Ramos (cell line): ENCODE results near the gene CKAP4.

ENCODE experiments used
- in situ Hi-C: fragments of 300-500 bp; cut with MboI; formaldehyde crosslinking; loops from one replicate; pipeline ENCODE4 v1.14.3; 2022; ENCODE audit warnings: low sequenced_read_pairs; ENCODE audit not compliant: unreplicated experiment

Gene CKAP4

DNA sequence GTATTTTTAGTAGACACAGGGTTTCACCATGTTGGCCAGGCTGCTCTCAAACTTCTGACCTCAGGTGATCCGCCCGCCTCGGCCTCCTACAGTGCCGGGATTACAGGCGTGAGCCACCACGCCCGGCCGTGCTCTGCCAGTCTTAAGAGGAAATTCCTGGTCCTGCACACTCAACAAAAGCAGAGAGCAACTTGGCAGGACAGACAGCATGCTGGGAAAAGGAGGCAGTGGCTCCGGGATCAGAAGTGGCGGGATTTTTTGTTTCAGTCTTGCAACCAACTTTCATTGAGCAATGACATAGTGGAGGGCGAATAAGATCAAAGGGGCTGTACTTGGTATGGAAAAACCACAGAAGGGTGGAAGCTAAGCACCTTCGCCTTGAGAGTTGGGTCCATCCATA, 2.1 kb downstream of the CKAP4 start:
- in situ Hi-C loops: no loop called here

DNA sequence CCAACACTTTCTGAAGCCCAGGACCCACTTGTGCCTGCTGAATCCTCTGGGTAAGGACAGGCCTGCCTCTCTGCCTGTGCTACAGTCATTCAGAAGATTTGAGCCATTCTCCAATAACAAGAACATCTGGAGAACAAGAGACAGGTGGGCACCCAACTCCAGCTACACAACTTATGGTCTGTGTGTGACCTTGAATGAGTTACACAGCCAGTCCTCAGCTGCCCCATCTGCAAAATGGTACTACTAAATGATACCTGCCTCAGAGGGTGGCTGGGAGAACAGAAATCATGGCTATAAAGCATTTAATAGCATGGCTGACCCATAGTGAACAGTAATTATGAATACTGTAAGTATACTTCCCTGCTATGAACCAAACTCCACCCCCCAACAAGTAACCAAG, 4.2 kb downstream of the CKAP4 start:
- in situ Hi-C loops: no loop called here

DNA sequence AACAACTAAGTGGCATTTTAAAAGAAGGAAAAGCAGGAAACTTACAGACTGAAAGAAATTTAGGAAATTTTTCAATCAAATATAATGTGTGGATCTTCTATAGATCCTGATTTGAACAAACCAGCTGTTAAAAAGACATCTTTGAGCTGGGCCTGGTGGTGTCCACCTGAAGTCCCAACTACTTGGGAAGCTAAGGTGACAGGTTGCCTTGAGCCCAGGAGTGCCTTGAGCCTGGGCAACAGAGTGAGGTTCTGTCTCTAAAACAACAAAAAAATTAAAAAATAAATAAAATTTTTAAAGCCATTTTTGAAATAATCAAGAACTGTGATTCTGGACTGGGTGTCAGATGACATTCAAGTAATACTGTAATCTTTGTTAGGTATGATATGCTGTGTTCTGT, 7.0 kb downstream of the CKAP4 start:
- in situ Hi-C loops: no loop called here

DNA sequence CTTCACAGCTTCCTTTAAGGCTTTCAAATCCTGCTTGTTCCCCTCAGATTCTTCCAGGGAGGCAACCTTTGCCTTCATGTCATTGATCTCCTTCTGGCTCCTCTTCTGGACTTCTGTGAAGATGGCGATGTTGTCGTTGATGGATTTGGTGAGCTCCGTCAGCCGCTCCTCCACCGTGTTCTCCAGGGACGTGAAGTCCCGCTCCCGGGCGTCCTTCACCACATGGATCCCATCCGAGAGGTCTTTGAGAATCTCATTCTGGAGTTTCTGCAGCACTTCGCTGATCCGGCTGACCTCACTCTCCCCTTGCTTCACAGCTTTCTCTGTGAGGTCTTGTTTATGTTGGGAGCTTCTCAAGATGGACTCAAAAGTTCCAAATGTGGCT, 7.9 kb downstream of the CKAP4 start:
- in situ Hi-C loops: no loop called here

DNA sequence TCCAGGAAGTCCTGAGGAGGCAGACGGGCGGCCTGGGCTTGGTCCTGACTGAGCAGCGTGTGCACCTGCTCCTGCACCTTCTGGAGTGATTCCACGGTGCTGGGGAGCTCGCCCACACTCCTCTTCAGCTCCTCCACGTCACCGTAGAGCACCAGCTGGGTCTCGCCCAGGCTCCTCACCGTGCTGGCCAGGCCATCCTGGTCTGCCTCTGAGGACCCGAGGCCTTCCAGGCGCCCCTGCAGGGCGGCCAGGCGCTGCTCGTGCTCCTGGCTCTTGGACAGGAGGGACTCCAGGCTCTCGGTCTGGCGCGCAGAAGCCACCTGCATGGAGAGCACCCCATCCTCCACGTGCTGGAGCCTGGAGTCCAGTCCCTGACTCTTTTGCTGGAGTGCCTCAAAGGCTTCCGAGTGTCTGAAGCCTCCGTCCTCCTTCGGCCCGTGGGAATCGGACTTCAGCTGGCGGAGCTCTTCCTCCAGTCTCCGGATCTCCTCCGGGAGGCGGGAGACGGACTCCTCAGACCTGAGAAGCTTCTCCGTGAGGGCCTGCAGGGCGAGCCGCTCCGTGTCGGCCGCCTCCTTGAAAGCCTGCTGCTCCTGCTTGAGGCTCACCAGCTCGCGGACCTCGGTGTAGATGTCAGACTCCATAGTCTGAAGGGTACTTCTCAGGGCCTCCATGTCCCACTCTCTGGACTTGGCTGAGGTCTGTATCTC, 8.4 kb downstream of the CKAP4 start:
- in situ Hi-C loops: no loop called here

DNA sequence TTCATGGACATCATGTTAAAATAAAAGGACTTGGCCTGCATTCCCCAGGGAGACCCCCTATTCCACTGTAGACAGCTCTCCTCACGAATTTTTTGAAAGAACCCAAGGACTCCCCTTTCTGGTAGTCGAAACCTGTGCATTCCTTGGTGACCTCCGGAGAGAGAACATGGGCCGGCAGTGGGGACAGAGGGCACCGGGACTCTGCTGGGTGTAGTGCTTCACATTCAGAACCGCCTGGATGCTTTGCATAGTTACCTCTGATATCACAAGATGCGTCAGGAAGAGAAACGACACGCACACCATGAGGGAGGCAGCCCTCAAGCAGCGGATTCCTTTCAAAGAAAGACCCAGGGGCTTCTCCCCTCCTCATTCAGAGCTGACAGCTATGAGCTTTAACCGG, 9.7 kb downstream of the CKAP4 start:
- in situ Hi-C loops: no loop called here

DNA sequence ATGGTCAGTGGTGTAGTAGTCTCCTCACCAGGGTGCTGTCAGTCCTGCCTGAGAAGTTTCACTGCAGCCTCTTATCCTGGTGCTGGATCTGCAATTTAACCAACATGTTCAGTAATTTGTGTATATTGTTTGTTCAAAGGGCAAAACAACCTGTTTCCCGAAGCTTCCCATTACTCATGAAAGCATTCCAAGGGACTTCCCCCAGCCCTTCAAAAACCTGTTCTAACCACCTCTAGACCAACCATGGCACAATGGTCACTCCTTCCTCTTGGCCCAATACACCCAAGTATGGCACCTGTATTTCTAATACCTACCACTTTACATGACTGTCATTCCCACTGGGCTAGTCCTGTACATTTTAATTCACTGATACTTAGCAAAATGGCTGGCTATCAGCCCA, 12.1 kb downstream of the CKAP4 start:
- in situ Hi-C loops: no loop called here

DNA sequence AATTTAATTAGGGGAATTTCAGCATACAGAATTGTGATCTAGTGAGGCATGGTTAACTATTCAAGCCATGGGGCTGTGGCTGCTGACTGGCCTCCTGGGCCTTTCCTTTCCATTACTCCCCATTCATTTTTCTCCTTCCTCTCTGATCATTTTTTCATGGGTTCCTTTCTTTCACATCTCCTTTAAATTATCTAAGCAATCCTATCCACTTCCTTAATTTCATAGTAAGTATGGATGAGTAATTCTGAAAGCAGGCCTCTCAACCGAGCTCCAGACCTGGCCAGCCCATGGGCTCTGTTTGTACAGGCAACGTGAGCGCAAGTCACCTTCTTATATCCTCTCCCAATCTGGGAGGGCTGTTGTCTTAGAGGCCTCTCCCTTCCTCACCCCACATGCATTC, 13.4 kb downstream of the CKAP4 start:
- in situ Hi-C loops: no loop called here

DNA sequence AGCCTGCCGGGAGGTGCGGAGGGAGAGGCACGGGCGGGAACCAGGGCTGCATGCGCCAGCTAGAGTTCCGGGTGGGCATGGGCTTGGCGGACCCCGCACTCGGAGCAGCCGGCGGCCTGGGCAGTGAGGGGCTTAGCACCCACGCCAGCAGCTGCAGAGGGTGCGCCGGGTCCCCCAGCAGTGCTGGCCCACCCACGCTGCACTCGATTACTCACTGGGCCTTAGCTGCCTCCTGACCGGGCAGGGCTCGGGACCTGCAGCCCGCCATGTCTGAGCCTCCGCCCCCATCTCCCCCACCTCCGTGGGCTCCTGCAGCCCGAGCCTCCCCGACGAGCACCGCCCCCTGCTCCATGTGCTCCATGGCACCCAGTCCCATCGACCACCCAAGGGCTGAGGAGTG, 14.8 kb downstream of the CKAP4 start:
- in situ Hi-C loops: no loop called here

DNA sequence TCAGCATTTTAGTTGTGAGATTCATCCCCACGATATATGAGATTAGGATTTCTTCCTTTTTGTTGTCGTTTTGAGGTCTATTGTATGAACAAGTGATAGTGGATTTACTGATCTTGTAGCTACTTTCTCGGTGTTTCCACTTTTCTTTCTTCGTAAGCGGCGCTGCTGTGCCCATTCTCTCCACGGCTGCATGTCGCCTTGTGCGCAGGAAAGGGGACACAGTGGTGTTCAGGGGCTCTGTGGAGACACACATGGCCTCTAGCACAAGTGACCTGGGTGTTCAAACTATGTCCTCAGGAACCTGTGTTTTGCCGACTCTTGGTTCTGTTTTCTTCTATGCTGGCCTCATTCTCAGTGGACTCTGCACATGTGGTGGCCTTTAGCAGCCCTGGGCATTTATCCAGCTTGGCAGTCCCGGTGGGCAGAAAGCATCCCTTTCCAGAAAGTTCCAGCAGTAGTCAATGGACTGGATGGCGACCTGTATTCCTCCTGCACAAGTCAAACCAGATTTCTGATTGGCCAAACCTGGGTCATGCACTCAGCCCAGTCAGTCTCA, 18.7 kb downstream of the CKAP4 start:
- in situ Hi-C loops: loop anchor here (5.0 kb wide), 1 partner anchor 53 kb away; no protein-coding TSS in a partner anchor

DNA sequence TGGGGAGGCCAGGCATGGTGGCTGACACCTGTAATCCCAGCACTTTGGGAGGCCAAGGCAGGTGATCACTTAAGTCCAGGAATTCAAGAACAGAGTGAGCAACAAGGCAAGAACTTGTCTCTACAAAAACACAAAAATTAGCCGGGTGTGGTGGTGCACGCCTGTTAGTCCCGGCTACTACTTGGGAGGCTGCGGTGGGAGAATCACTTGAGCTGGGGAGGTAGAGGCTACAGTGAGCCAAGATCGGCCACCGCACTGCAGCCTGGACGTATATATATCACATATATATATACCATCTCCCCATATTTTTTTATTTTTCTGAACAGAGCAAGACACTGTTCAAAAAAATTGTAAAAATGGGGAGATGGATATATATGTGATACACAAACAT, 19.5 kb downstream of the CKAP4 start:
- in situ Hi-C loops: loop anchor here (5.0 kb wide), 1 partner anchor 54 kb away; no protein-coding TSS in a partner anchor

DNA sequence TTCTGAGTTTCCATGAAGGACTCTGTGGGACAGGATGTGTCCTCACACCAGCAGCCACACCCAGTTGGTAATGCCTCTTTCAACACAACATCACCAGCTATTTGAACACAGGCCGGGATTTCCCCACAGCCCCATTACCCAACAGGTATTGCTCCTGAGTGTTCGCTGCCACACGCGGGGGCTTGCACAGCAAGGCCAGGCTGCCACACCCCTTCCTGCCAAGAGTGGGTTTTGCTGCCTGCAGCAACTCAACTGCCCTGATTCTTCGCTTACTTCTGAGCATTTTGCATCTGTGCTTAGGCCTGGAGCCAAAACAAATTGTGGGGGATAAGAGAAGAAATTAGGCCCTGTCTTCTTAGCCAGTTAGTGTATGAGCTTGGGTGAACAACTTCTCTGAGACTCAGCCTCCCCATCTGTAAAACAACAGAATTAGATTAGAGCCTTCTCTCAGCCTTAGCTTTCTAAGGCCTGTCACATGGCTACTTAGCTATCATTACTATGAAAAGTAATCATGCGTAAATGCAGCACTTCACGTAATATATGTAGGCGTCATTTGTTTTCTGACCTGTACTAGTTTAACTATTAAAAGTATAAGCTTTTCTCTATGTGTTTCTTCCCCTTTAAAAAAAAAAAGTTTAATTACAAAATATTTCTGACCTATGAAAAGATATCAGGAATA, 20.0 kb downstream of the CKAP4 start:
- in situ Hi-C loops: loop anchor here (5.0 kb wide), 1 partner anchor 55 kb away; no protein-coding TSS in a partner anchor

DNA sequence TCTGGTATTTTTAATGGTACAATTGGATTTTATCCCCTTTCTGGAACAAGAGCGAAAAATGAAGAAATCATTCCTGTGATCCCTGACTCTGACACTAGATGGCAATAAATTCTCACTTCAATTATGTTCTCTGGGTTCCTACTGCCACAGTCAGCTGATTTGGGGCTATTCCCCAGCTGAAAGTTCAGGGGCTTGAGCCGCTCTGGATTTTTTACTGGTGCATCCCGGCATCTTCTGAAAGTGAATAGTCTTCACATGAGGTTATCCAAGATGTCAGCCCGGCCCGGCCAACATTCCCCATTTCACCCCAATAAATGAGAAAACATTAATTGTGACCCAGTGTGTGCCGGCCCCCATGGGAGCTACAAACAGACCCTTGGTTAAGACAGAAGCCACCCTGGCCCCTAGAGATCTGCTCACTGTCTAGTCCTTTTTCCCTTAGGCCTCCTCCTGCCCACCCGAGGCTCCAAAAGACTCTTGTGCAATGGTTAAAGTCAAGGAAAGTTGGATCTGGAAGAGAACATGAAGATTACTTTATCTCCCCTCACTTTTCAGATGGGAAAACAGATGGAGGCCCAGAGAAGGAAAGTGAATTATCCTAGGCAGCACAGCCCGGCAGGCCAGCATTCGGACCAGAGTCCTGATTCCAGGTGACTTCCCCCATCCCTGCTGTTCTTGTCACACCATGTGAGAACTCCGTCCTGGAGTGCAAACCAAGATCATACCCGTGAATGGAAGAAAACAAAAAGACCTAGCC, 20.8 kb downstream of the CKAP4 start:
- in situ Hi-C loops: loop anchor here (5.0 kb wide), 1 partner anchor 55 kb away; no protein-coding TSS in a partner anchor

DNA sequence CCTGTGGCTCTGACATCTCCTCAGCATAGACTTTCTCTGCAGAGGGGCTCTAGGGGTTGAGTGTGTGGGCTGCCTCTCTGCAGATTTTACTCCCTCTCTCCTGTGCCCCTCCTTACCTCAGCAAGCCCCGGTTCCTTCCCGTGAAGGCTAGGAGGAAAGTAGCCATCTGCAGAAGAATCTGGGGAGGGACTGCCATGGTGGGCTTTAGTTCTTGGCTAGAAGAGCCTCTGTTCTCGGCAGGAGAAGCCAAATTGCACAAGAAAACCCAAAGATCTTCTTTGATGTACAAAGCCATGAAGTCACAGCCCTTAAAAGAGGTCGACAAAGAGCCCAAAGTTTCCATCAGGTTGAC, 23.5 kb downstream of the CKAP4 start:
- in situ Hi-C loops: no loop called here

DNA sequence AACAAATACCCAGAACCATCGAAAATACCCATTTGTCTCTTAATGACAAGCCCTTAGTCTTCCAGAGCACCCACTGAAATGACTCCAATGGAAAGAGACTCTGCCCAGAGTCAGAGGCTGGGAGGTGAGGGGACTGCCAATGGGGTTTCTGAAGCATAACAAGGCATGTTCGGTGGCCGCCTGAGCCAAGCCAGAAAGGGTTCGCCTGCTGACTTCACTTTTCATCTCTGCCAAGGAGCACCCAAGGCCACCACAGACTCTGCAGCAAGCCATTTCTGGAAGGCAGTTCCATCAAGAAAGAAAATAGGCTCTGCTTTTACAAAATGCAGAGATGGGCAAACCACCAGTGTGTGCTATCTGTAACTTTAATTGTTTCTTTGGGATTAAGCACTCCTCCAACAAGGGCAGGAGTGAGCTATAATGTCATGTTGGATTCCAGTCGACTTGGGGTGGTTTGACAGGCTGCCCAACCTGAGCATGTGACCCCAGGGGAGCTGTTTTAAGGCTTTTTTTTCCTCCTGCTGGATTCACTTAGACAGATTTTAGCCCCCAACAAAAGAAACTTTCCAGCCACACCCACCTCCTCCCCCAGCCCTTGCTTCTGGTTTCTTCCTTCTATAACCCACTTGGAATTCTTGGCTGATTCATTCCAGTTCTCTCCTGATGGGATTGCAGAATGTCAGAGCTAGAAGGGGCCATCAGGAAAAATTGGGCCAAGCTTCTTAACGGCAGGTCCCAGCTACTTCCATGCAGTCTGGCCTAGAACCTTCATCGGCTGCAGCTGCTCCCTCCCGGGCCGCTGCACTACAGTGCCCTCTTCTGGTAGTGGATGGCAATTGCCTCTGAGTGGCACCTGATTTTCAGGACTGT, 24.1 kb downstream of the CKAP4 start:
- in situ Hi-C loops: no loop called here

DNA sequence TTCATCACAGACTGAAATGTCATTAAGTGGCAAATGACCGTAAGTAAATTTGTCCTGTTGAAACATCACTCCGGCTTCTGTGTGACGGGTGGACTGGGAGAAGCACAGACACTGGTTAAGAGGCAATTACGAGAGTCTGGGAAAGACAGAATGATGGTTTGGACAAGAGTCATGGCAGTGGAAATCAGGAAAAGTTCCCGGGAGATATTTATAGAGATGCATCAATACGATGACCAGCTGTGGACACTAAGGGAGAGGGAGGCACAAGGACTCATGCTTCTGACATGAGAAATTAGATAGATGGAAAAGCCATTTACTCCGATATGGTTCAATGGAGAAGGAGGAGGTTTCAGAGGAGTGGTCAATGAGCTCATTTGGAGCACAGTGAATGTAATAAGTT, 27.3 kb downstream of the CKAP4 start:
- in situ Hi-C loops: no loop called here

DNA sequence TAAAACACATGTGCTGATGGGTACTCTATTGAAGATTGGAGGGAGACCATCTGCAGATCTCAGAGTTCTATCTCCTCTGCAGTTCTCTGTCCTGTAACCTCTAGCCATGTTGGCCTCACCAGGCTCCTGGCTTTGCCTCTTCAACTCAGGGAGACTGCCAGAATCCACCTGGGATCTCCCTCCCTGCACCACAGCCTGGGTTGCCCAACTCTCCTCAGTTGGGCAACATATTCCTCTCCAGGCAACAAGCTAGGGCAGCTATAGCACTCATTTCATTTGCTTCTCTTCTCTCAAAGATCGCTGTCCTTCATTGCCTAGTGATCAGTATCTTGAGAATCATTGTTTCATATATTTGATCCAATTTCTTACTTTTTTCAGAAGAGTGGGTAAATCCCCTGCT, 28.8 kb downstream of the CKAP4 start:
- in situ Hi-C loops: no loop called here

DNA sequence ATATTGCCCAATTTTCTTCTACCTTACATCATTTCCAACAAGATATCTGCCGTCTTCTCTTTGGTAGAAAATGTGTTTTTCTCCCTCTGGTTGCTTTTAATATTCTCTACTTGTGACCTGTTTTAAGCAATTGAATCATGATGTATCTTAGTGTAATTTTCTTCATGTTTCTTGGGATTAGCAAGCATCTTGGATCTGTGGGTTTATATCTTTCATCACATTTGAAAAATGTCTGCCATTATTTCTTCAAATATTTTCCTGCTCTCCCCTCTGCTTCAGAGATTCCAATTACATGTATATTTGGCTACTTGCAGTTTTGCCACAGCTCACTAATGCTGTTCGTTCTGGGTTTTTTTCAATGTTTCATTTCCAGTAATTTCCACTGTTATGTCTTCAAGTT, 30.1 kb downstream of the CKAP4 start:
- in situ Hi-C loops: no loop called here

DNA sequence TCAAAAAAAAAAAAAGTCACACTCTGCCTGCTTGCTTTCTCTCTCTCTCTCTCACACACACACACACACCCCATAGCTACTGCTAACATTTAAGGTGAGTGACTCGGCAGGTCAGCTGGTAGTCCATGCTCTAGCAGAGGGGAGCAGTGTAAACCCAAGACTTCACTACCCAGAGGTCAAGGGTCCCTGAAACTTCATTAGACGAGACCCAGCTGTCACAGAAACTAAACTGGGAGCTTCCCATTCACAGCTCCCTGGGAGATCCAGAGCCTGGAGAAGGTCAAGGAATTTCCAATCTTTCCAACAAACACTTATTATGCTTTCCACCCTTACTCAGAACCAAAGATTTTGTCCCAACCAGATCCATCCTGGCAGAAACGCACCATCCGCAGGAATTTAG, 33.2 kb downstream of the CKAP4 start:
- in situ Hi-C loops: no loop called here

DNA sequence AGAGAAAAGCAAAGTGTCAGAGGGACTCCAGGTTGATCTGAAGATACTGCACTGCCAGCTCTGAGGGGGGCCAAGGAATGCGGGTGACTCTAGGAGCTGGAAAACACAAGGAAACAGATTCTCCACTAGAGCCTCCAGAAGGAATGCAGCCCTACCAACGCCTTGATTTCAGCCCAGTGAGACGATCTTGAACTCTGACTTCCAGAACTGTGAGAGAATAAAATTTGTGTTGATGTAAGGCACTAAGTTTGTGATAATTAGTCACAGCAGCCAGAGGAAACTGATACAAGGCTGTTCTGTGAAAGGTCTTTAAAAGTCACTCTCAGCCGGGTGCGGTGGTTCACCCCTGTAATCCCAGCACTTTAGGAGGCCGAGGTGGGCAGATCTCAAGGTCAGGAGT, 34.2 kb downstream of the CKAP4 start:
- in situ Hi-C loops: no loop called here
